Body of pancreas (tissue), 4 donors: ENCODE data around the gene SNAP23. TPM values are rescaled to one million over a fixed set of nuclear protein-coding genes. Genes with fewer than 3 reads are reported as not detected.

Experiments
- ATAC-seq: fragments of 150-250 bp; one replicate; pipeline ENCODE4 v1.9.1; 2016
- DNase-seq, 4 donors: peaks; one replicate each; pipeline ENCODE4 v3.0.0-alpha.2; 2019
- H3K27ac ChIP-seq, 4 donors: fragments of 200-600 bp; sonication (generic); 1 replicate in 3 of 4; 2 replicates in 1 of 4; pipeline versions ENCODE4 v1.5.1 to v1.6.1; 2016 to 2019; ENCODE audit warnings: mild to moderate bottlenecking in 1 of 4, mixed read lengths in 1 of 4, moderate library complexity in 1 of 4
- H3K27me3 ChIP-seq, 2 donors: fragments of 200-600 bp; sonication (generic); one replicate each; pipeline ENCODE4 v1.6.0; 2016; ENCODE audit warnings: mild to moderate bottlenecking in 1 of 2
- H3K36me3 ChIP-seq, 2 donors: fragments of 200-600 bp; sonication (generic); replicated peaks in 1 of 2; 2 replicates each; pipeline ENCODE4 v1.5.1; 2016; ENCODE audit warnings: low read depth in 2 of 2; ENCODE audit not compliant: insufficient read depth in 1 of 2
- H3K4me1 ChIP-seq: fragments of 200-600 bp; sonication (generic); one replicate; pipeline ENCODE4 v1.6.0; 2016
- H3K4me3 ChIP-seq, 2 donors: fragments of 200-600 bp; sonication (generic); 1 replicate in 1 of 2; 2 replicates in 1 of 2; pipeline ENCODE4 v1.5.1; 2016 to 2019
- H3K9me3 ChIP-seq, 3 donors: fragments of 200-600 bp; sonication (generic); 1 replicate in 2 of 3; 2 replicates in 1 of 3; pipeline ENCODE4 v1.5.1; 2016
- CTCF ChIP-seq, 7 experiments: fragments of 450-650 bp in 4 of 7; fragments of 200-600 bp in 3 of 7; sonication (generic) in 3 of 7; IDR thresholded peaks; one replicate each; pipeline ENCODE4 v1.5.1; 2016 to 2019; ENCODE audit warnings: antibody characterized with exemption in 7 of 7
- POLR2A ChIP-seq, 3 donors: fragments of 450-650 bp; IDR thresholded peaks; one replicate each; pipeline ENCODE4 v1.6.1; 2016; ENCODE audit warnings: antibody characterized with exemption in 3 of 3, mild to moderate bottlenecking in 2 of 3
- WGBS, 2 donors: methylation state at CpG; one replicate each; pipeline ENCODE4 v1.1.5; 2017; 5-methylcytosine and 5-hydroxymethylcytosine counted together
- intact Hi-C: fragments of 100-400 bp; cut with DNase I; formaldehyde crosslinking; loops from one replicate; pipeline ENCODE4 v1.15.1; 2023
- total RNA-seq, 2 donors: library from RNA; depleted of rRNA; stranded (reverse); fragments of >200 nt; gene quantifications; one replicate each; pipeline ENCODE4 v1.1.0, GENCODE V29; 2016

SNAP23 gene
- total RNA-seq, 2 donors from 2014 or later, result 29.8 to 42.2 TPM

GRCh38 chr15:42474827-42475226 is 20.6 kb upstream of the SNAP23 start:
- TF ChIP-seq POLR2A (IDR thresholded peaks at IDR 0.05), result no peak
- TF ChIP-seq CTCF (IDR thresholded peaks at IDR 0.05), result no peak
- no peak overlapping the region for H3K4me3 ChIP-seq
- intact Hi-C loops, result no loop called here
- H3K36me3 ChIP-seq, result no peaks in the 10 kb centered on the region
- no peaks in the 10 kb centered on the region for H3K27me3 ChIP-seq
- peaks cover 3% of the 10 kb centered on the region for H3K4me1 ChIP-seq
- ATAC-seq (no peak), DNase-seq (no peak)
- no peaks in the 10 kb centered on the region for H3K9me3 ChIP-seq
- WGBS, 2 donors, result 64 to 69% methylated on average over 2 of the region's 2 CpGs
- no peak overlapping the region for H3K27ac ChIP-seq

GRCh38 chr15:42482701-42483100 is 12.7 kb upstream of the SNAP23 start:
- Histone ChIP-seq H3K9me3 (no peaks in the 10 kb centered on the region), H3K27me3 (no peaks in the 10 kb centered on the region), H3K27ac (no peak overlapping the region), H3K4me3 (no peak overlapping the region), H3K4me1 (no peaks in the 10 kb centered on the region), H3K36me3 (no peaks in the 10 kb centered on the region)
- TF ChIP-seq POLR2A (IDR thresholded peaks at IDR 0.05) (no peak), CTCF (IDR thresholded peaks at IDR 0.05) (no peak)
- 91 to 100% methylated on average over 5 to 6 of the region's 6 CpGs for WGBS, 2 donors
- DNase-seq (no peak), ATAC-seq (no peak)
- intact Hi-C loops, result no loop called here

DNA sequence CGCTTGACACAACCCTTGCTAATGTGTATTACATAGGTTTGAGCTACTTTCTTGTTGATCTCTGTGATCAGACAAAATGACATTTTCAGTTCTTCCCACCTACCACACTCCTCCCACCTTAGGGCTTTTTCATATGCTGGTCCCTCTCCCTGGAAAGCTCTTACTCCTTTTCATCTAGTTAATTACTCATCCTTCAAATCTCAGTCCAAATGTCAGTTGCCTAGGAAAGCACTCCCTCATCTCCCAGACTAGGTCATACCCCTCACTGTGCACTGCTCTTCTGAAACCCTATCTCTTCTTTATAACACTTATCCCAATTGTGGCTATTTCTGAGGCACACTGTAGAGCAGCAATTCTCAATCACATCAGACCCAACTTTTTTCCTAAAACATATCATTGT is 11.8 kb upstream of the SNAP23 start:
- no peak for DNase-seq
- intact Hi-C loops, result no loop called here
- H3K27me3 ChIP-seq, result no peaks in the 10 kb centered on the region
- no peaks in the 10 kb centered on the region for H3K36me3 ChIP-seq
- TF ChIP-seq POLR2A (IDR thresholded peaks at IDR 0.05) (no peak), CTCF (IDR thresholded peaks at IDR 0.05) (no peak)
- H3K4me1 ChIP-seq, result no peaks in the 10 kb centered on the region
- no peak overlapping the region for H3K27ac ChIP-seq
- ATAC-seq, result no peak
- H3K4me3 ChIP-seq, result no peak overlapping the region
- 100% methylated on average over 1 of the region's 1 CpG for WGBS, 2 donors
- H3K9me3 ChIP-seq, result no peaks in the 10 kb centered on the region

GRCh38 chr15:42490291-42490670 is 5.2 kb upstream of the SNAP23 start:
- Histone ChIP-seq H3K9me3 (no peaks in the 10 kb centered on the region), H3K27ac (peak overlapping the region in 3 of 4 donors; percentile 88 to 95 (median 91)), H3K27me3 (no peaks in the 10 kb centered on the region), H3K36me3 (no peaks in the 10 kb centered on the region), H3K4me1 (peaks cover 16% of the 10 kb centered on the region), H3K4me3 (peak overlapping the region; percentile 44 to 47)
- ATAC-seq, result no peak
- no peak for DNase-seq
- WGBS, 2 donors, result 2% methylated on average over 11 of the region's 11 CpGs
- intact Hi-C loops, result no loop called here
- TF ChIP-seq POLR2A (IDR thresholded peaks at IDR 0.05) (no peak), CTCF (IDR thresholded peaks at IDR 0.05) (no peak)

- H3K4me3 ChIP-seq, result peak within 1 kb of the TSS; percentile 44 to 47
- intact Hi-C loops, result no loop called here
- no peaks in the 10 kb centered on the region for H3K36me3 ChIP-seq
- WGBS, 2 donors, result 0 to 1% methylated on average over 34 to 51 of the region's 51 CpGs
- no peaks in the 10 kb centered on the region for H3K9me3 ChIP-seq
- H3K27ac ChIP-seq, result peak within 1 kb of the TSS; percentile 73 to 95 (median 90)
- H3K4me1 ChIP-seq, result peaks cover 16% of the 10 kb centered on the region
- ATAC-seq (peak; percentile 71), DNase-seq (peak; percentile 86 to 90 (median 88))
- H3K27me3 ChIP-seq, result no peaks in the 10 kb centered on the region
- no peak for TF ChIP-seq CTCF (IDR thresholded peaks at IDR 0.05)
- TF ChIP-seq POLR2A (IDR thresholded peaks at IDR 0.05), result peak; percentile 57 to 87 (median 86)
These were observed 4.5 kb upstream of the SNAP23 start, which contains the start of gene ZNF106 for GRCh38 chr15:42490671-42491538. Gene ZNF106, minus strand, starts transcription at chr15:42491141. Its CDS starts 18,852 bp downstream, at chr15:42472289.
